ENCODE results near the gene CCL22.

CCL22 gene

GRCh38 chr16:57318240-57318970 is 40.2 kb upstream of the CCL22 start:
- H3K9me3 ChIP-seq: no peaks in the 10 kb centered on the region
- no peak for TF ChIP-seq CTCF (IDR thresholded peaks at IDR 0.05; ENCODE audit: low read depth, low read length)
- no peak overlapping the region for H3K4me3 ChIP-seq (ENCODE audit: low read depth, low read length)
- no peaks in the 10 kb centered on the region for H3K27me3 ChIP-seq
- no peaks in the 10 kb centered on the region for H3K36me3 ChIP-seq
- H3K4me1 ChIP-seq: no peaks in the 10 kb centered on the region
- no peak for DNase-seq

- H3K4me1 ChIP-seq: no peaks in the 10 kb centered on the region
- no peak for TF ChIP-seq CTCF (IDR thresholded peaks at IDR 0.05; ENCODE audit: low read depth, low read length)
- DNase-seq: no peak
Measured at GRCh38 chr16:57319646-57320045, 38.9 kb upstream of the CCL22 start.

GRCh38 chr16:57324749-57325148 is 33.8 kb upstream of the CCL22 start:
- Histone ChIP-seq H3K4me1 (no peaks in the 10 kb centered on the region), H3K27me3 (no peaks in the 10 kb centered on the region), H3K4me3 (ENCODE audit: low read depth, low read length) (no peak overlapping the region), H3K36me3 (no peaks in the 10 kb centered on the region), H3K9me3 (peaks cover 4% of the 10 kb centered on the region; the same call in 1 of the 2 replicates)
- DNase-seq: no peak
- no peak for TF ChIP-seq CTCF (IDR thresholded peaks at IDR 0.05; ENCODE audit: low read depth, low read length)

More at GRCh38 chr16:57319646-57320045, 38.9 kb upstream of the CCL22 start:
- no peaks in the 10 kb centered on the region for H3K27me3 ChIP-seq
- no peaks in the 10 kb centered on the region for H3K36me3 ChIP-seq
- H3K4me3 ChIP-seq (ENCODE audit: low read depth, low read length): no peak overlapping the region
- no peaks in the 10 kb centered on the region for H3K9me3 ChIP-seq

- no peak overlapping the region for H3K4me3 ChIP-seq (ENCODE audit: low read depth, low read length)
- peaks cover 4% of the 10 kb centered on the region; the same call in 1 of the 2 replicates for H3K9me3 ChIP-seq
- no peak for DNase-seq
- no peaks in the 10 kb centered on the region for H3K36me3 ChIP-seq
- no peak for TF ChIP-seq CTCF (IDR thresholded peaks at IDR 0.05; ENCODE audit: low read depth, low read length)
- H3K4me1 ChIP-seq: no peaks in the 10 kb centered on the region
- H3K27me3 ChIP-seq: no peaks in the 10 kb centered on the region
Measured at GRCh38 chr16:57325458-57325857, 33.1 kb upstream of the CCL22 start.

- Histone ChIP-seq H3K4me1 (no peaks in the 10 kb centered on the region), H3K9me3 (peaks cover 4% of the 10 kb centered on the region; the same call in 1 of the 2 replicates), H3K36me3 (no peaks in the 10 kb centered on the region), H3K27me3 (no peaks in the 10 kb centered on the region; the same call in 1 of the 2 replicates), H3K4me3 (ENCODE audit: low read depth, low read length) (no peak overlapping the region)
- no peak for TF ChIP-seq CTCF (IDR thresholded peaks at IDR 0.05; ENCODE audit: low read depth, low read length)
- DNase-seq: no peak
Measured at GRCh38 chr16:57329718-57330327, 28.8 kb upstream of the CCL22 start.

- no peak overlapping the region for H3K4me3 ChIP-seq (ENCODE audit: low read depth, low read length)
- peaks cover under 1% of the 10 kb centered on the region; the same call in 1 of the 2 replicates for H3K9me3 ChIP-seq
- H3K27me3 ChIP-seq: no peaks in the 10 kb centered on the region; the same call in 1 of the 2 replicates
- H3K4me1 ChIP-seq: no peaks in the 10 kb centered on the region
- no peak for TF ChIP-seq CTCF (IDR thresholded peaks at IDR 0.05; ENCODE audit: low read depth, low read length)
- no peak for DNase-seq
- no peaks in the 10 kb centered on the region for H3K36me3 ChIP-seq
Measured at GRCh38 chr16:57331355-57331754, 27.2 kb upstream of the CCL22 start.
